Lower leg skin (tissue), 3 donors: ENCODE data around the gene SERBP1.

Experiments used
- POLR2A ChIP-seq, 2 donors: fragments of 450-650 bp; IDR thresholded peaks; one replicate each; pipeline ENCODE4 v1.6.1; 2016 to 2017; ENCODE audit warnings: antibody characterized with exemption in 2 of 2, mild to moderate bottlenecking in 1 of 2, moderate library complexity in 1 of 2
- TF ChIP-seq, protein P1 (sequence below), 3 donors: fragments of 450-650 bp; IDR thresholded peaks; one replicate each; pipeline ENCODE4 v1.5.1; 2016; ENCODE audit warnings: antibody characterized with exemption in 3 of 3, mild to moderate bottlenecking in 3 of 3, moderate library complexity in 2 of 3

GRCh38 chr1:67359592-67359991 lies 70.6 kb downstream of the SERBP1 start:
- TF ChIP-seq, protein P1, sequence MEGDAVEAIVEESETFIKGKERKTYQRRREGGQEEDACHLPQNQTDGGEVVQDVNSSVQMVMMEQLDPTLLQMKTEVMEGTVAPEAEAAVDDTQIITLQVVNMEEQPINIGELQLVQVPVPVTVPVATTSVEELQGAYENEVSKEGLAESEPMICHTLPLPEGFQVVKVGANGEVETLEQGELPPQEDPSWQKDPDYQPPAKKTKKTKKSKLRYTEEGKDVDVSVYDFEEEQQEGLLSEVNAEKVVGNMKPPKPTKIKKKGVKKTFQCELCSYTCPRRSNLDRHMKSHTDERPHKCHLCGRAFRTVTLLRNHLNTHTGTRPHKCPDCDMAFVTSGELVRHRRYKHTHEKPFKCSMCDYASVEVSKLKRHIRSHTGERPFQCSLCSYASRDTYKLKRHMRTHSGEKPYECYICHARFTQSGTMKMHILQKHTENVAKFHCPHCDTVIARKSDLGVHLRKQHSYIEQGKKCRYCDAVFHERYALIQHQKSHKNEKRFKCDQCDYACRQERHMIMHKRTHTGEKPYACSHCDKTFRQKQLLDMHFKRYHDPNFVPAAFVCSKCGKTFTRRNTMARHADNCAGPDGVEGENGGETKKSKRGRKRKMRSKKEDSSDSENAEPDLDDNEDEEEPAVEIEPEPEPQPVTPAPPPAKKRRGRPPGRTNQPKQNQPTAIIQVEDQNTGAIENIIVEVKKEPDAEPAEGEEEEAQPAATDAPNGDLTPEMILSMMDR (IDR thresholded peaks at IDR 0.05), result no peak
- TF ChIP-seq POLR2A (IDR thresholded peaks at IDR 0.05), result no peak
